ENCODE data around the gene SPECC1. TPM values are rescaled to one million over a fixed set of nuclear protein-coding genes. Genes with fewer than 3 reads are reported as not detected.
"Not testable (repeated sequence)": the region's sequence is repeated elsewhere in the genome, so short reads cannot be mapped to it uniquely, and the experiment has no call there.

SPECC1 gene
- total RNA-seq, 1 donor from 2014 or later, result 0.51 TPM

DNA sequence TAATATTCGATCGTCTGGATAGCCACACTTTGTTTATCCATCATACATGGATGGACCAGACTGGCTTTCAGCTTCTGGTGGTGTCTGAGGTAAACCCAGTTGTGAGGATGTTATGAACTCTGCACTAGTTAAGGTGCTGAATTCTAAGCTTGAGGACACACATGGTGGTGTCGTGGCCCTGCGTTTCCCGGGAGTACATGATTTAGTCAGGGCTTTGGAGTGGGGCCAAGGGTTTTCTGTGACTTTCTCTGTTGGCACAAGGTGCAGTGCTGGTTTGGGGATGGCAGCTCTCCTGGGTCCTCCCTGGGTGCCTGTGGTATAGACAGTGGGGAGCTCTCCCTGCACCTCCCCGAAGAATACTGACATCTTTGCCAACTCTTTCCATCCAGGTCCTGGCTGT is 116.6 kb downstream of the SPECC1 start:
- peak in 1 of 2 donors; percentile 3 for DNase-seq (ENCODE audit: low read depth in 2 of 2)

GRCh38 chr17:20127360-20128035 is 118.3 kb downstream of the SPECC1 start:
- no peak for DNase-seq (ENCODE audit: low read depth in 2 of 2)

DNA sequence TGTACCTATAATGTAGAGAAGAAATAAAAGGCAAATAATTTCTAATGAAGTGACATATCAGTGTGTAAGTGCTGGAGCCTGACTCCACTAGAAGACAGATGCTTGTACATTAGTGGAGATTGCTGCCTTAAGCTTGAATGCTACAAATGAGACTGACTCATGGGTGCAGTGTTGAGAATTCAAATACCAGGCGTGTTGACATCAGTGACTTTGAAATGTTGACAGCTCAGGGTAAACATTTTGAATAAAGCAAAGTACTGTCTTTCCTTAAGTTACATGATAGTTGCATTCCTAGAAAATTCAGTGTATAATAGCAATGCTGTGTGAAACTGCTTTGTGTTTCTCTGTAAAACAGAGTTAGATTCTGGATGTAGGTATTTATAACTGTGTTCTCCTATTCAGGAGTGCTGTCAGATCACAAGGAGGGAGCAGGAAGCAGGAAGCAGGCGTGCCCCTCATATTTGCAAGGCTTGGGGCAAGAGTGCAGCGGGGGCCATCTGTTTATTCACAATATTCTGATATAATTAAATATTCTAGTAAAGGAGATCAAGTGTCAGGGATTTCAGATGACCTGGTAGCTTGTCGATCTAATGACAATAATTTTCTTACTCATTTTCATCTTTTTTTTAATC is 119.0 kb downstream of the SPECC1 start:
- no peak for DNase-seq (ENCODE audit: low read depth in 2 of 2)

GRCh38 chr17:20133517-20133916 is 124.4 kb downstream of the SPECC1 start:
- DNase-seq (ENCODE audit: low read depth in 2 of 2), result no peak

DNA sequence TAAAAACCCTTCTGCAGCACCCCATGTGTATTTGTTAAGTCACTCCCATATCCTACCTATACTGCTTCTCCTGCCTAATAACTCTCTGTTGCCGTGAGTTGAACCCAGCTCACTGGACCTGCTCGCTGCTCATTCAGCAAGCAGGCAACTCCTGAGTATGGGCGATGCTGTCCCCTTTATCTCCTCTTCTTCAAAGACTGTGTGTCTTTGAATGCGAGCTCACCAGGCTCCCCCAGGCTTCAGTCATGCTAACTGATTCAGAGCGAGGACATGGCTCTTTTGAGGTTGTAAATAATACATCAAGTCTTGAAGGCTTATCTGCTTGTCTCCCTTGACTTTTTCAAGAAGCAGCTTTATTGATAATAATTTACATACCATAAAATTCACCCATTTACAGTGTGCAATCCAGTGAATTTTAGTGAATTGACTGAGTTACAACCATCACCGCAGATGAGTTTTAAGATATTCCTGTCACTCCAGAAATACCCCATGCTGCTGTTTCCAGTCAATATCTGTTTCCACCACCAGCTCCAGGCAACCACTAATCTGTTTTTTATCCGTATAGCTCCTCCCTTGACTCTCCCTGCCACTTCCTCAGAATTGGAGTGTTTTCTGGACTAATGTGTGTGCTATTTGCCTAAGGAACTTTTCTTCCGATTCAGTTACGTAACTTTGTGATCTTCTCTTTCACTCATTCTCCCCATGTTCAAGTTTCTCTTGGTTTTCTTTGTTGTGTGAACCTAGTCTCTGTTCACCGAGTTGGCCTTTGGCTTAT is 132.2 kb downstream of the SPECC1 start:
- DNase-seq (ENCODE audit: low read depth in 2 of 2), result no peak

DNA sequence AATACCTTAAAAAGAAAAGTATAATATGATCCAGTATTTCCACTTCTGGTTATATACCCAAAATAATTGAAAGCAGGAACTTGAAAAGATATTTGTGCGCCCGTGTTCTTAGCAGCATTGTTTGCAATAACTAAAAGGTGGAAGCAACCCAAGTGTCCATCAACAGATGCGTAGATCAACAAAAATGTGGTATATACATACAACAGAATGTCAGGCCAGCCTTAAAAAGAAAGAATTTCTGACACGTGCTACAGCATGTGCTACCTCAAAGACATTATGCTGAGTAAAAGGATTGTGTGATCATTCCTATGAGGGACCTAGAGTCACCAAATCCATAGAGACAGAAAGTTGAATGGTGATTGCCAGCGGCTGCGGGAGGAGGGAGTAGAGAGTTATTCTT is 133.1 kb downstream of the SPECC1 start:
- DNase-seq (ENCODE audit: low read depth in 2 of 2), result no peak

- no peak for DNase-seq (ENCODE audit: low read depth in 2 of 2)
Observed at GRCh38 chr17:20143740-20144139, 134.6 kb downstream of the SPECC1 start.

DNA sequence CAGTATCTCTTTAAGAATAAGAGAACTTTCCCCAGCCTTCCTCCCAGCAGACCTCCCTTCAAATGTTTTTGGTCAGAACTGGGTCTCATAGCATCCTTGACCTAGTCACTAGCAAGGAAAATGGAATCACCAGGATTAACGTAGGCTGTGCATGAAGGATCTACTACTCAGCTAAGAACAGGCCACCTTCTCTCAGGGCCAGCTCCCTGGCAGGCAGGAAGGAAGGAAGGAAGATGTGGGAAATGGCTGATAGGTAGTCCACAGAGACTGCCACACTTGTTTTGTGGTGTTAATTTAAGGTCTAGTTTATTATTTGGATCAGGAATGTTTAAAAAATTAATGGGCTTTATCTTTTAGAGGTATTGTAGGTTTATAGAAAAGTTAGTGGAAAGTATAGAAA is 136.4 kb downstream of the SPECC1 start:
- no peak for DNase-seq (ENCODE audit: low read depth in 2 of 2)

DNA sequence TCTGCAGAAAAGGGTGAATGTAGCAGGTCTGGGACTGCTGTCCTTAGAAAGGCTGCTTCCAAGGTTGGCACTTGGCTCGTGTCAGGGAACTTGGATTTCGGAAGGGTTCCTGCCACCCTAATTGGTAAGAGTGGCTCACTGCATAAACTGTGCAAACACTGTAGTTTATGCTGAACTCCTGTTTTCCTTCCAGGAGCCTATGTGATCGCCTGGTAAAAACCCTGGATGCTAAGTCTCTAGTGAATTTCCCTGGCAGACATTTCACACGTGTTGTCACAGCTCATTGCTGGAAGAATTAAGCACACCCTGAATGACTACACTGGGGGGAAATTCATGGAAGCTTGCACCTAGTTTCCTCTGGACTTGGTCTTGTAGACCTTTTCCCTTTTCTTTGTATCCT is 140.1 kb downstream of the SPECC1 start:
- DNase-seq (ENCODE audit: low read depth in 2 of 2), result no peak

DNA sequence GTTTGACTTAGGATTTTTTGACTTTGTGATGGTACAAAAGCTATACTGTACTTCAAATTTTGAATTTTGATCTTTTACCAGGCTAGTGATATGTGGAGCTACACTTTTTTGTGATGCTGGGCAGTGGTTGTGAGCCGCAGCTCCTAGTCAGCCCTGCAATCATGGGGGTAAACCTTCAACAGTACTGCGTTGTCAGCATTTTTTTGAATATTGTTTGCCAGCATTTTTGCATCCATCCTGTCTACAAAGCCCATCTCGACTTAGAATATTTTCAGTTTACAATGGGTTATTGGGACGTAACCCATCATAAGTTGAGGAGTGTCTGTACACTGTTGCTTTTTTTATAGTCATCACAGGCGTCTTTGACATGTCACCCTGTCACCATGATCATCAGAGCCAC is 142.0 kb downstream of the SPECC1 start:
- no peak for DNase-seq (ENCODE audit: low read depth in 2 of 2)

GRCh38 chr17:20153231-20153630 is 144.1 kb downstream of the SPECC1 start:
- no peak for DNase-seq (ENCODE audit: low read depth in 2 of 2)

- no peak for DNase-seq (ENCODE audit: low read depth in 2 of 2)
Observed at GRCh38 chr17:20154286-20155000, 145.3 kb downstream of the SPECC1 start.

GRCh38 chr17:20155258-20156195 is 146.4 kb downstream of the SPECC1 start:
- peak; percentile 68 to 96 for DNase-seq (ENCODE audit: low read depth in 2 of 2)

DNA sequence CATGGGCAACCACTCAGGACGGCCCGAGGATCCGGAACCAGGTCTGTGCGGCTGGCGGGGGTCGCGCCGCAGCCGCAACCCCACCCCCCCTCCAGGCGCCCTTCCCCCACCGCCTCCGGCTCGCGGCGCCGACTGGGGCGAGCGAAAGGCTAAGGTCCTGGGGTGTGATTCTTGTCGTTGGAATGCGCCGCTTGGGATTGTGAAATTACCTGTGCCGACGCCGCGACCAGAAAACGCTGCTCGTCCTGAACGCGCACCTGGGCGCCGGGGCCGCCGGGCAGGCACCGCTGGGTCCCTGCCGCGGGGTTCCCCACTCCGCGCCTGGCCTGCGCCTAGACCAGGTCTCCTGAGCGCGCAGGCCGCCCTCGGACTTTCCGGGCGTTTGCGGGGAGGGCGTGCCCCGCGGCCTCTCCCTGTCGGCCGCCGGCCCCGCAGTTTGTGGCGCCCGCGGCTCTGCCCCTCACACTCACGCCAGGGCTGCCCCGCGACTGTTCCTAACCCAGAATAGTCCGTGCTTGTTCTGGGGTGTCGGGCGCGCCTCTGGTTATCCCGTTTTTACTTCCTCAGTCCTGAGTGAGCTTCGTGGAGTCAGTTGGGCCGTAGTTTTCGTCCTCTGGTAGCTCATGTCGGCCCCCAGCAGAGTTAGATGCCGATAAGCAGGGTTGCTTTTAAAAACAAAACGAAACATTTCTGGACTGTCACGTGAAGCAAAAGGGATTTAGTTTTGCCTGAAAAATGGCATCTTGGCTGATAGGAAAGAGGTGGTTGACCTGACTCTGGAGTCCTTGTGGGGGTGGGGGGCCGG is 147.2 kb downstream of the SPECC1 start:
- DNase-seq (ENCODE audit: low read depth in 2 of 2), result peak in 1 of 2 donors; percentile 26

DNA sequence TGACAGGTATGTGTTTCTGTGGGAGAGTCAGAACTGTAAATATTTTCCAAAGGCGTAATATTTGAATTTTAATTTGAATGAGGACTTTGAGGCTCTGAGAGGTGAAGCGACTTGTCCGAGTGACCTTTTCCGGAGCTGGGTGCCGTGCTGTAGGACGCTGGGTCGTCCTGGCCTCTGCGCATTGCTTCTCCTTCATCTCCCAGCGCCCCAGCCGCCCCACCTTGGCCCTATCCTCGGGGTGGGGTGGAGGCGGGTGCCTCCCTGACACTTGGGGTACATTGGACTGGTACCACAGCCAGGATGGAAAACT is 147.8 kb downstream of the SPECC1 start:
- no peak for DNase-seq (ENCODE audit: low read depth in 2 of 2)

GRCh38 chr17:20158580-20158979 is 149.4 kb downstream of the SPECC1 start:
- DNase-seq (ENCODE audit: low read depth in 2 of 2), result no peak

DNA sequence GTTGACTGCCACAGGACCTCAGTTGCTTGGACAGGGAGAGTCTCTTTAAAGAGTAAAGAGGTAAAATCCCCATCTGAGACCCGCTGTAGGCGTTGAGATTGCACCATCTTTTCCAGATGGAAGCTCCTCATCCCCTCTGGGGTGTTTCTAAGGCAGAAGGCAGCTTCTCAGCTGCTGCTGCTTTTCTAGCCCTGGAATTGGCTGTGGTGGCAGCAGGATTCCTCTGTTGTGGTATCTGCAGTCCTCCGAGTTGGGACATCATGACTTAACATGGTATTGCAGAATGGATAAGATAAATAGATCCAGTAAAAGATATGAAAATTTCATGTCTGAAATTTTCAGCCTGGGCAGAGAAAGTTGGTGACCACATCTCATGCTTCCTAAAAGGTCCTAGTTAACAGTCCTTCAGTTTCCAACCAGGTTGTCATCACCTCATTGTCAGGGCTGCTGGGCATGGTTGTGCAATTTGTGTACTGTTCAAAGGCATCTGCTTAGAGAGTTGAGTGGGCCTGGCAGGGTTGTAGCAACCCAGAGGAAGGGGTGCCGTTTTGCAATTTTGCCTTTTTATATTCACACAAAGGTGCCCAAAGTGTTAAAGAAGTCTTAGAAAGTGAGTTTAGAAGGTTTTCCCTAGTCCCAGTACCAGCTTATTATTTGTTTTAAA is 150.4 kb downstream of the SPECC1 start:
- DNase-seq (ENCODE audit: low read depth in 2 of 2), result no peak

DNA sequence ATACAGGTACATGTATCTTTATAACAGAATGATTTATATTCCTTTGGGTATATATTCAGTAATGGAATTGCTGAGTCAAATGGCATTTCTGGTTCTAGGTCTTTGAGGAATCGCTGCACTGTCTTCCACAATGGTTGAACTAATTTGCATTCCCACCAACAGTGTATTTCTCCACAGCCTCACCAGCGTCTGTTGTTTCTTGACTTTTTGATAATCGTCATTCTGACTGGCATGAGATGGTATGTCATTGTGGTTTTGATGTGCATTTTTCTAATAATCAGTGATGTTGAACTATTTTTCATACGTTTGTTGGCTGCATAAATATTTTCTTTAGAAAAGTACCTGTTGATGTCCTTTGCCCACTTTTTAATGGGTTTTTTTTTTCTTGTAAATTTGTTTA is 156.4 kb downstream of the SPECC1 start:
- not testable (repeated sequence) for DNase-seq (ENCODE audit: low read depth in 2 of 2)

- DNase-seq (ENCODE audit: low read depth in 2 of 2), result no peak
Observed at GRCh38 chr17:20170085-20170484, 160.9 kb downstream of the SPECC1 start.
